Tibial nerve (tissue), 4 donors: Measurements from ENCODE around the gene ABCB7.

Source experiments
- CTCF ChIP-seq, 5 experiments: fragments of 200-600 bp in 3 of 5; fragments of 450-650 bp in 2 of 5; sonication (generic) in 3 of 5; IDR thresholded peaks; one replicate each; pipeline ENCODE4 v1.5.1; 2016 to 2019; ENCODE audit warnings: antibody characterized with exemption in 5 of 5, mild to moderate bottlenecking in 3 of 5, moderate library complexity in 2 of 5
- EP300 ChIP-seq, 2 donors: sonication (generic); formaldehyde crosslinking; IDR thresholded peaks; one replicate each; pipeline ENCODE4 v1.6.1; 2017; ENCODE audit warnings: antibody characterized with exemption in 2 of 2, mild to moderate bottlenecking in 1 of 2

- TF ChIP-seq CTCF (IDR thresholded peaks at IDR 0.05): no peak
- no peak for TF ChIP-seq EP300 (IDR thresholded peaks at IDR 0.05)
Measured at GRCh38 chrX:75154871-75155270, 1.2 kb downstream of the ABCB7 start.
